IMR-90 (cell line): ENCODE measurements around the gene AHCYL2.

Experiments used
- CTCF ChIP-seq: conservative IDR thresholded peaks from 2 replicates; pipeline ENCODE4 v1.5.1; 2012; ENCODE audit warnings: mild to moderate bottlenecking, low read depth, low read length, improper control_type of control experiment
- ELK1 ChIP-seq: fragments of 150-350 bp; IDR thresholded peaks from 2 replicates; pipeline ENCODE4 v1.6.1; 2016; ENCODE audit warnings: low read depth, mild to moderate bottlenecking, low read length, moderate library complexity, borderline replicate concordance
- RCOR1 ChIP-seq: IDR thresholded peaks from 2 replicates; pipeline ENCODE4 v1.6.1; 2012; ENCODE audit warnings: mild to moderate bottlenecking, low read length, improper control_type of control experiment; ENCODE audit not compliant: insufficient replicate concordance

- no peak for TF ChIP-seq CTCF
- TF ChIP-seq RCOR1: no peak
- no peak for TF ChIP-seq ELK1
Observed at GRCh38 chr7:129394101-129394500, 169.3 kb downstream of the AHCYL2 start.
